HepG2 (cell line): ENCODE measurements around the gene BCL11B.

Experiments used
- CTCF ChIP-seq: sonication (generic); formaldehyde crosslinking; IDR thresholded peaks from 2 replicates; pipeline ENCODE4 v1.5.0; 2020; ENCODE audit warnings: mild to moderate bottlenecking, missing genetic modification reagents, moderate library complexity
- E2F2 ChIP-seq: sonication (generic); formaldehyde crosslinking; IDR thresholded peaks from 2 replicates; pipeline ENCODE4 v1.4.0; 2020; ENCODE audit warnings: missing genetic modification reagents, borderline replicate concordance
- JUN ChIP-seq: sonication (generic); formaldehyde crosslinking; IDR thresholded peaks from 2 replicates; pipeline ENCODE4 v1.4.0; 2020; ENCODE audit warnings: mild to moderate bottlenecking, missing genetic modification reagents
- KDM5A ChIP-seq: fragments of 200-600 bp; sonication (generic); IDR thresholded peaks from 2 replicates; pipeline ENCODE4 v1.7.0; 2018; ENCODE audit warnings: antibody characterized with exemption, mild to moderate bottlenecking, low read length, borderline replicate concordance
- SIN3A ChIP-seq: IDR thresholded peaks from 2 replicates; pipeline ENCODE4 v1.6.1; 2011; ENCODE audit warnings: low read depth, mild to moderate bottlenecking, control low read depth, low read length, borderline replicate concordance
- STAT6 ChIP-seq: sonication (generic); formaldehyde crosslinking; IDR thresholded peaks from 2 replicates; pipeline ENCODE4 v1.4.0; 2020; ENCODE audit warnings: missing genetic modification reagents, mild to moderate bottlenecking, borderline replicate concordance
- ZBTB21 ChIP-seq: sonication (generic); formaldehyde crosslinking; IDR thresholded peaks from 2 replicates; pipeline ENCODE4 v1.4.0; 2020; ENCODE audit warnings: missing genetic modification reagents
- ZBTB7B ChIP-seq: sonication (generic); formaldehyde crosslinking; IDR thresholded peaks from 2 replicates; pipeline ENCODE4 v1.4.0; 2020; ENCODE audit warnings: missing genetic modification reagents
- ZFP37 ChIP-seq: sonication (generic); formaldehyde crosslinking; IDR thresholded peaks from 2 replicates; pipeline ENCODE4 v1.4.0; 2020; ENCODE audit warnings: missing genetic modification reagents, borderline replicate concordance
- ZNF468 ChIP-seq: sonication (generic); formaldehyde crosslinking; IDR thresholded peaks from 2 replicates; pipeline ENCODE4 v1.8.0; 2022; ENCODE audit warnings: mild to moderate bottlenecking, moderate library complexity, missing genetic modification reagents

- TF ChIP-seq E2F2 (CRISPR knock-in tag) (no peak), CTCF (CRISPR knock-in tag) (no peak), ZNF468 (CRISPR knock-in tag) (no peak), ZBTB7B (CRISPR knock-in tag) (no peak), ZBTB21 (CRISPR knock-in tag) (no peak), STAT6 (CRISPR knock-in tag) (no peak), KDM5A (no peak), JUN (CRISPR knock-in tag) (no peak), SIN3A (no peak), ZFP37 (CRISPR knock-in tag) (no peak)
Measured at GRCh38 chr14:99181804-99182520, 90.0 kb downstream of the BCL11B start.
